Heart left ventricle (tissue), 13 donors: Measurements from ENCODE around the gene CCNB1.

Experiments
- CTCF ChIP-seq, 12 donors: fragments of 200-600 bp; sonication (generic) in 4 of 12; IDR thresholded peaks; one replicate each; pipeline versions ENCODE4 v1.5.0 to v1.8.0; 2018 to 2022; ENCODE audit warnings: antibody characterized with exemption in 12 of 12, mild to moderate bottlenecking in 5 of 12
- POLR2A ChIP-seq, 2 donors: fragments of 450-650 bp; IDR thresholded peaks; one replicate each; pipeline ENCODE4 v1.6.1; 2017; ENCODE audit warnings: antibody characterized with exemption in 2 of 2, mild to moderate bottlenecking in 2 of 2, moderate library complexity in 2 of 2
- donor health status: ischemic (EF 13 %, LVEDD 7.1; RV severe dilation, severe dysfunction).
- donor health status: DM: no; HTN: yes; CAD: no.
- donor health status: DM: no; HTN: no; CAD: no.
- donor health status: ischemic (EF 25% LVEDD 6.9; RV normal size, moderate dysfunction).
- donor health status: ischemic (EF 25% LVEDD 5.7; RV mildly dilated, moderate dysfunction).
- donor health status: ischemic (EF 35%, LVEDD 5.7; RV mildly dilated, moderate dysfunction).
- donor health status: nonischemic (EF 11% LVEDD 7.7; RV severe dilation, severe dysfunction).
- donor health status: DM: yes; HTN: yes; CAD: no.
- donor health status: PGD.
- donor health status: ischemic (EF 29% LVEDD 5.4; RV normal size, mild dysfunction).
- donor health status: nonischemic (EF 23%, LVEDD 6.1; RV moderate dilation, normal function).

DNA sequence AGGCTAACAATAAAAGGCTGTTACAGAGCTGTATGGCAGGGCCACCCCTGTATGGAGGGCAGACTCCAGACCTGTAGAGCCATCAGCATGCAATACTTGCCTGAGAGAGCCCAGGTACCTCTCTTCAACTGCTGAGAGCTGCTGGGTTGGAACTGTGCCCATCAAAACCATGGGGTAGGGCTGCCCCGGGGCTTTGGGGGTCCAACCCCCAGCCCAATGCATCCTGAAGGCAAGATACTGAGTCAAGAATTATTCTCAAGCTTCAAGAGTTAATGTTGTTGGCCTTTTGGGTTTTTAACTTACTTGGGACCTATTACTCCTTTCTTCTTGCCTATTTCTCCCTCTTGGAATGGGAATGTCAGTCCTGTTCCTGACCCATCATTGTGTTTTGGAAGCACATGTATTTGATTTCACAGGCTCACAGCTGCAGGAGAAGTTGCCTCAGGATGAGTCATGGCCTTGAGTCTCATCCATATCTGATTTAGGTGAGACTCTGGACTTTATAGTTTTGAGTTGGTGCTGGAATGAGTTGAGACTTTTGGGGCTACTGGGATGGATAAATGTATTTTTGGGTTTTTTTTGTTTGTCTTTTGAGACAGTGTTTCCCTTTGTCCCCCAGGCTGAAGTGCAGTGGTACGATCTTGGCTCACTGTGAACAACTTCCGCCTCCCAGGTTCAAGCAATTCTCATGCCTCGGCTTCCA lies 46.7 kb downstream of the CCNB1 start:
- no peak for TF ChIP-seq CTCF (IDR thresholded peaks at IDR 0.05)
- no peak for TF ChIP-seq POLR2A (IDR thresholded peaks at IDR 0.05)
